ENCODE measurements around the gene ACVR1. TPM values are rescaled to one million over a fixed set of nuclear protein-coding genes. Genes with fewer than 3 reads are reported as not detected.

ACVR1 gene
- total RNA-seq, 1 experiment from 2014 or later, result 30.3 TPM

GRCh38 chr2:157793053-157793612 is 83.0 kb downstream of the ACVR1 start:
- DNase-seq (ENCODE audit: low read depth), result no peak

DNA sequence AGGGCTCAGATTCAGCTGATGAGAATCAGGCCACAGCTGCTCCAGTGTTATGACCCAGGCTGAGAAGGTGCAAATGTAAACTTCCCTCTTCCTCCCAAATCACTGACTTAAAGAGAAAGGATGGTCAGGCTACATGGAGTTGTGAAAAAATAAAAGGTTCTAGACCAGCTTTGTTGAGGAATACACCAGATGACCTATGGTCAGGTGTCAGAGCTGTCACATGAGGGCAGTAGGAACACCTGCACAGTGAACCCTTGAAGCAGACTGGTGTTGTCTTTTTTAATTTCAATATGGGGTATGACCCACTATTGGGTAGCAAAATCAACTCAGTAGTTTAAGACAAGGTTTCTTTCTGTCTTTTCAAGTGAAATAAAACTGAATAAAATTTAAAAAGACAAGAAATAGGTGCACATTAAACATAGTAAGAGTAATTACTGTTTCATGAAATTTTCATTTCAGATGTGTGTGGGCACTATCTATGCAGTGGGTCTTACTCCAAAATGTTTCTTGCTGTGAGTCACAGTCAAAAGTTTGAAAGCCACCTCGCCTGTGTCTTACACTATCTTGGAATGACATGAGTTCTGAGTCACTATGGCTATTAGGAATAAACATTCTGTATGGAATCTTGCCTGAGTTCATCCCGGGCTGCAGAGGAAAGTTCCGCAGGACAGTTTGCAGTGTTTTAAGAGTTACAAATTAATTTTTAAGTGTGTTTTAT is 83.6 kb downstream of the ACVR1 start:
- peak; percentile 55 for DNase-seq (ENCODE audit: low read depth)

DNA sequence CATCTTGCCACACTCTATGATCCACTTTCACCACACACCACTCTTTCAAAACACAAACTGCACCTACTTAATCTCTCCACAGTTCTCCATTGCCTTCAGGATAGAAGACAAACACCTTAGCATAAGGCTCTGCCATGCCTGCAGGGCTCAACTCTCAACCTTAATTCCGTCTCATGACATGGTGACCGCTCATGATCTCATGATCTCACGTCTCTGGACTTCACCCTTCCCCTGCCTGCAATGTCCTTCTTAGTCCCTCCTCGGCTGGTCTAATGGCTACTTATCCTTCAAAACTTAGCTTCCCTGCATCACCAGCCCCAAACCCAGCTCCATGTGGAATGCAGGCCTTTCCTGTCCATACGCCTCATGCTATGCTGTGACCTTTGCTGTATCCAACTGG is 85.3 kb downstream of the ACVR1 start:
- no peak for DNase-seq (ENCODE audit: low read depth)

DNA sequence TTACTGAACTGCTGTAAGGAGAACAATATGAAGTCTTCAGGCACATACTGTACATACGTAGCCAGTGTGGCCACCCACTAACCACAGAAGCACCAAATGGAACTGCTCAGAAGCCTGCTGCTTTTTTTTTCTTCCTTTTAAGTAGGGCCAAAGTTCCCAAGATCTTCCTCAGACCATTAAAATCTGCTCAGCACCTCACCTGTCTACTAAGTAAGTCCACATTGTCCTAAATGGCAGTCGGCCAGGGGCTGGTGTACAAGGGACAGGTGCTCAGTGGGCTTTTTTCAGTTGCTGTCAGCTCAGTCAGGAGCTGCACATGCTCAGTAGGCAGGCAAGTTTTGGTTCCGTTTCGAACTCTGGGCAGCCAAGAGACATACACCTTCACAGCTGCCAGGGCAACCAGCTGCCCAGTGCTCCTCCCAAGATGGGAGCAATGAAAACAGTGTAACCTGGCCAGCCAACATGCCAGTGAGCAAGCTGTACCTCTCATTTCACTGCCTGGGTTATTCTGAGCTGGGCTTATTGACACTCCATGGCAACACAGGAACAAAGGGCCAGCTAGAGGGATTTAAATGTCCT is 86.1 kb downstream of the ACVR1 start:
- DNase-seq (ENCODE audit: low read depth), result peak; percentile 68

- DNase-seq (ENCODE audit: low read depth), result no peak
Measured at GRCh38 chr2:157789256-157789655, 86.9 kb downstream of the ACVR1 start.

- no peak for DNase-seq (ENCODE audit: low read depth)
Measured at GRCh38 chr2:157788201-157788600, 87.9 kb downstream of the ACVR1 start.

- DNase-seq (ENCODE audit: low read depth), result no peak
Measured at GRCh38 chr2:157787364-157787938, 88.7 kb downstream of the ACVR1 start.

DNA sequence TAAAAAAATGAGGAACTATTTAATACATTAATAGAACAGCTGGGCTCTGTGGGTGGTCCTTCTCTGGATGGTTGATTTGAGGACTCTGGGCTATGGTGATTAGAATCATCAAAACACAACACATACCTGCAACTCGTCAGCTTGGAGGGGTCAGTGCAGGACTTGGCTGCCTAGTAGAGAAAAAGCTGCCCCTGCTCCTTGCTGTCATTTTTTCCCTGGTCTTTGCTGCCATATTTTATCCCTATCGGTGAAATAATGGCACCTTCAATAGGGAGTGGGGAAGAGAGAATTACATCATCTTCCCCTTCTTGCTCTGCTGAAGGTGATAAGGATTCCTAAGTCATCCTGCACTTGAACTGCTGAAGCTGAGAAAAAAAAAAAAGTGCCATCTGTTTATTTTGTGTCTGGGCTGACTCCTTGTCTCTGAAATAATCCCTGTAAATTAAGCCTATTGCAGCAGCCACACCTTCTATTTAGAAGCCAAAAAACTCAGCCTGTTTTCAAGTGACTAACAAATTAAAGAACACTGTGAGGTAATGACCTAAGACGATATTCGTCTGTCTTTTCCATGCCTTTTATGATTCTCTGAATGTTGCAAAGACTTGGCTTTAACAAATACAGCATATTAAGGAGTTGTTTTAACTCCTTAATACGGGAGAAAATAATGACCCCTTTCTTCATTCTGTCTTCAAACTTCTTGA is 89.3 kb downstream of the ACVR1 start:
- no peak for DNase-seq (ENCODE audit: low read depth)

DNA sequence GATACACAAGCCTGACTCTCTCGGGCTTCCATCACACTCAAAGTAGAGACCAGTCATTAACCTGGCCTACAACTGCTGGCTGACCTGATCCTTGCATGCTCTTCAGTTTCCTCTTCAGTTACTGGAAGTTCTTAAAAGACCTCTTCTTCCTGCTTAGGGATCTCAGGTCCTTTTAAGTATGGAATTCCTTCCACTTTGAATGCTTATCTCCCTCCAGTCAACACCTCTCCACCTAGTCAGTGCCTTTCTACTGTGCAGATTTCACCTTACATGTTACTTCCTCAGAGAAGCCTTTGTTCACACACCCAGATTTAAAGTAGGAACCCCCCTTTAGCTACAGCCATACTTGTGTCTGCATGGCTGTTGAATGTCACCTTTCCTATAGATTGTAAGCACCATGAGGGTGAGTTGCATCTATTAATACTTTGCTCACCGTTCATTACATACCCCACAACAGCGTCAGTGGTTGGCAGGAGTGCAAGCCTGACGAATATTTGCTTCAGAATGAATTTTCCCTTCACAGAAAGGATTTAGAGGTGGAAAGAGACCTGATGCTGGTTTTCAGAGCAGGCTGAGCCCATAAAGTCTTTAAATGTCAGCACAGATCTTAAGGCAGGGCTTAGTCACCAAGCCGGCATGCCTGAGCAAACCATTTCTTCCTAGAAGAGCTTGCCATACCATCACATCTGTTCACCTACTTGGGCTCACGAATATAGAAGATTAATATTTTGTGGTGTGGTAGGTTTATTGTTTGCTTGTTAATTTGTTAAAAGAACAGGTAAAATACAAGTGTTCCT is 90.1 kb downstream of the ACVR1 start:
- DNase-seq (ENCODE audit: low read depth), result no peak

GRCh38 chr2:157785200-157785599 is 90.9 kb downstream of the ACVR1 start:
- no peak for DNase-seq (ENCODE audit: low read depth)

DNA sequence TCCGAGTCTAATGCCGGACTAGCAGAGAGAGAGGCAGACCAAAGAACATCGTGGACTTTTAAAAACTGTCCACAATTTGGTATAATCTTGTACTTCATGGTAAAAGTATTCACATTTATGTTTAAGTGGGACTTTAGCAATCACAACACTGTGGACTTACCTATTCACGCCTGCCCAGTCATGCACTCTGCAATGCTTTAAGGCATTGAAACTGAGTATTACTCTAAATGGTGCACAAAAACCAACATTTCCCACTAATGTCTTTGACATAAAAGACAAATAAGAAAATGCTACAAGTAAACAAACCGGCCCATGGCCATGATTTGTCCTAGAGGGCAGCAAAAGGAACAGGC is 91.3 kb downstream of the ACVR1 start:
- no peak for DNase-seq (ENCODE audit: low read depth)

- peak; percentile 83 for DNase-seq (ENCODE audit: low read depth)
Measured at GRCh38 chr2:157784169-157784822, 91.8 kb downstream of the ACVR1 start.

DNA sequence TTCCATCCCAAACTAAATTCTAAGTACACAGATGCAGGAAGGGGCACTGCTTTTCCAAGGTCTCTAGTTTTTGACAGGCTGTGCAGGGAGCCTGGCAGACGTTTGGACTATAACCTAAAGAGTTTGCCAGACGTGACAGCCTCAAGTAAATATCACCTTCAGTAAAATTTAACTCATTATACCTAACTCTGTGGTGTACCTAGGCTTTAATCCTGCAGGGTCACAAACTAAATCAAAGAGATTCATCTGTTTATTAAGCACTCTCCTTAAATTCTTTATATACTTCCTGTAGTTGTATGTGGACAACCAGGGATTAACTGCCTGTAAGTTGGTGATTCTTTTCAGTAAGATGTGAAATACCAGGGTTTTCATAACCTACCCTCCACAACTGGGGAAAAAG is 92.9 kb downstream of the ACVR1 start:
- no peak for DNase-seq (ENCODE audit: low read depth)

- no peak for DNase-seq (ENCODE audit: low read depth)
Measured at GRCh38 chr2:157782057-157782845, 93.9 kb downstream of the ACVR1 start.

GRCh38 chr2:157780211-157780610 is 95.9 kb downstream of the ACVR1 start:
- DNase-seq (ENCODE audit: low read depth), result no peak

- DNase-seq (ENCODE audit: low read depth), result no peak
Measured at GRCh38 chr2:157779794-157780193, 96.3 kb downstream of the ACVR1 start.

GRCh38 chr2:157777427-157777826 is 98.7 kb downstream of the ACVR1 start:
- peak; percentile 60 for DNase-seq (ENCODE audit: low read depth)

GRCh38 chr2:157771234-157771633 is 104.9 kb downstream of the ACVR1 start:
- DNase-seq (ENCODE audit: low read depth), result no peak

DNA sequence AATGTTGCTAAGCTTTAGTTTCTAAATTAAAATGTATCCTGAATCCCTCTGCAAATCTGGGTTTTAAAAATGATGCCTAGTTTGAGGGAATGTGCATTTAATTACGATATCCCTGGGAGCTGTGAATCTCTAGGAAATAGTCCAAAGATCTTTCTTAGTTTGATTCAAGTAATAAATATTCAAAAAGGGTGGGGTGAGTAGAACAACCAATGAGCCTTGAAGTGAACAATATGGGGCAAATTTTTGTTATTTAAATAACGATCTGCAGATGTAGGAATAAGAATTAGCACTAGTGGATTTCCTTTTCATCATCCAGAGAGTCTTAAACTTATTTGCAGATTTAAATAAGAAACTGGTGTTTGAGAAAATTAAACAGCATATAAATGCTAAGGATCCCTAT is 106.3 kb downstream of the ACVR1 start:
- DNase-seq (ENCODE audit: low read depth), result no peak

DNA sequence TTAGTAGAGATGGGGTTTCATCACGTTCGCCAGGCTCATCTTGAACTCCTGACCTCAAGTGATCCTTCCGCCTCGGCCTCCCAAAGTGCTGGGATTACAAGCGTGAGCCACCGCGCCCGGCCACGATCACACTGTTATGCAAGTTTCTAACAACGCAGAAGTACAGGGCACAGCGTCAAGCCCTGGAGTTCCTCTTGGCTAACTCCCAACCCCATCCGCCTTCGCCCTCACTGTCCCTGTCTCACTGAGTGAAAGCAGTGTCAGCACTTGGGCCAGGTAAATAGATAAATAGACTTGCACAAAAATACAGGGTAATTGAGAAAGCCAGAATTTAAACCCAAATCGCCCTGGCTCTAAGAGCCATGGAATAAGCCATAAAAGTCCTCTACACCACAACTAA is 111.7 kb downstream of the ACVR1 start:
- DNase-seq (ENCODE audit: low read depth), result no peak
